ENCODE measurements around the gene ACSF3.

GRCh38 chr16:89055894-89056555 lies 37.6 kb upstream of the ACSF3 start:
- no peak for TF ChIP-seq CTCF (IDR thresholded peaks at IDR 0.05)
- TF ChIP-seq POLR2A (IDR thresholded peaks at IDR 0.05): no peak
- TF ChIP-seq EP300 (IDR thresholded peaks at IDR 0.05): no peak

Data from upper lobe of left lung (tissue), 4 donors.